K562 (cell line): ENCODE measurements around the gene C6orf89. TPM values are rescaled to one million over a fixed set of nuclear protein-coding genes. Genes with fewer than 3 reads are reported as not detected.

Experiments
- CBX3 ChIP-seq, 2 experiments: IDR thresholded peaks; 1 replicate in 1 of 2; 2 replicates in 1 of 2; pipeline ENCODE4 v1.6.1; 2012; ENCODE audit warnings: inconsistent platforms in 2 of 2, low read length in 2 of 2, borderline replicate concordance in 1 of 2, control low read depth in 1 of 2
- EGR1 ChIP-seq: fragments of 450-650 bp; conservative IDR thresholded peaks from 2 replicates; pipeline ENCODE4 v1.6.1; 2017; ENCODE audit warnings: mild to moderate bottlenecking
- FOSL1 ChIP-seq: fragments of 200-800 bp; sonication (Bioruptor generic); conservative IDR thresholded peaks from 2 replicates; pipeline ENCODE4 v1.6.1; 2016; ENCODE audit warnings: missing genetic modification characterization, missing compliant biosample characterization
- FOXK1 ChIP-seq: sonication (generic); formaldehyde crosslinking; IDR thresholded peaks from 2 replicates; pipeline ENCODE4 v1.8.0; 2022; ENCODE audit warnings: missing genetic modification reagents, mild to moderate bottlenecking, borderline replicate concordance
- GABPA ChIP-seq: fragments of 200-800 bp; sonication (Bioruptor generic); conservative IDR thresholded peaks from 2 replicates; pipeline ENCODE4 v1.6.1; 2016; ENCODE audit warnings: low read depth, missing genetic modification characterization, missing compliant biosample characterization
- GABPB1 ChIP-seq: sonication (generic); formaldehyde crosslinking; IDR thresholded peaks from 2 replicates; pipeline ENCODE4 v1.8.0; 2022; ENCODE audit warnings: mild to moderate bottlenecking, missing genetic modification reagents
- HDAC2 ChIP-seq: fragments of 450-650 bp; IDR thresholded peaks from 2 replicates; pipeline ENCODE4 v1.6.1; 2016; ENCODE audit warnings: mild to moderate bottlenecking
- ILK ChIP-seq: fragments of 450-650 bp; IDR thresholded peaks from 2 replicates; pipeline ENCODE4 v1.6.1; 2016; ENCODE audit warnings: missing genetic modification characterization, low read depth, mild to moderate bottlenecking, missing compliant biosample characterization, moderate library complexity, borderline replicate concordance
- NFE2L1 ChIP-seq: fragments of 450-650 bp; IDR thresholded peaks from 2 replicates; pipeline ENCODE4 v1.6.1; 2016; ENCODE audit warnings: missing genetic modification characterization, low read depth, mild to moderate bottlenecking, missing compliant biosample characterization, moderate library complexity, borderline replicate concordance
- TAF15 ChIP-seq: fragments of 200-400 bp; formaldehyde crosslinking; IDR thresholded peaks from 2 replicates; pipeline ENCODE4 v1.6.1; 2017; ENCODE audit warnings: mild to moderate bottlenecking, low read depth, low read length, moderate library complexity
- TSHZ1 ChIP-seq: fragments of 250-450 bp; sonication (Bioruptor Pico); IDR thresholded peaks from 2 replicates; pipeline ENCODE4 v1.4.0; 2020; ENCODE audit warnings: mild to moderate bottlenecking, moderate library complexity
- ZKSCAN3 ChIP-seq: fragments of 250-450 bp; sonication (Bioruptor Pico); IDR thresholded peaks from 2 replicates; pipeline ENCODE4 v1.4.0; 2020
- ZNF398 ChIP-seq: fragments of 250-450 bp; sonication (Bioruptor Pico); IDR thresholded peaks from 2 replicates; pipeline ENCODE4 v1.8.0; 2021; ENCODE audit warnings: moderate library complexity, mild to moderate bottlenecking, inconsistent platforms
- ZNF75A ChIP-seq: fragments of 450-650 bp; formaldehyde crosslinking; IDR thresholded peaks from 2 replicates; pipeline ENCODE4 v1.4.0; 2020; ENCODE audit warnings: mild to moderate bottlenecking
- polyA plus RNA-seq, 8 experiments: library from polyadenylated mRNA; depleted of rRNA in 4 of 8; stranded (reverse) in 5 of 8; unstranded in 3 of 8; fragments of >200 nt; fragmentation: Nextera tagmentation in 2 of 8; fragmentation: Illumina TruSeq in 1 of 8; extraction: Ambion mirVana in 2 of 8; extraction: Trizol in 1 of 8; gene quantifications; 2 replicates each; pipeline versions ENCODE4 v1.2.1 to v1.2.3, GENCODE V29; 2011 to 2014; ENCODE audit warnings: inconsistent platforms in 1 of 8, missing spikeins in 1 of 8
- total RNA-seq, 7 experiments: library from RNA; depleted of rRNA in 6 of 7; stranded (reverse); fragments of >200 nt in 6 of 7; fragmentation: Illumina TruSeq in 2 of 7; extraction: Trizol in 2 of 7; gene quantifications; 2 replicates each; pipeline versions ENCODE4 v1.2.1 to v1.2.3, GENCODE V29; 2011 to 2021; ENCODE audit warnings: low replicate concordance in 1 of 7
- TF ChIP-seq, protein P1 (sequence below): fragments of 250-450 bp; sonication (Bioruptor Pico); IDR thresholded peaks from 2 replicates; pipeline ENCODE4 v1.6.1; 2021; ENCODE audit warnings: mild to moderate bottlenecking
- TF ChIP-seq, protein P2 (sequence below): conservative IDR thresholded peaks from 2 replicates; pipeline ENCODE4 v1.6.1; 2011; ENCODE audit warnings: low read depth, mild to moderate bottlenecking, low read length; ENCODE audit not compliant: control insufficient read depth
- TF ChIP-seq, protein P3 (sequence below): fragments of 250-450 bp; sonication (Bioruptor Pico); IDR thresholded peaks from 2 replicates; pipeline ENCODE4 v1.4.0; 2020; ENCODE audit warnings: borderline replicate concordance

C6orf89 gene
- total and polyA plus RNA-seq, 9 of the 15 experiments (the other 6 are each of a cell fraction or from before 2014, with no cell fraction given): 35.2 to 111 (median 58.5) TPM

DNA sequence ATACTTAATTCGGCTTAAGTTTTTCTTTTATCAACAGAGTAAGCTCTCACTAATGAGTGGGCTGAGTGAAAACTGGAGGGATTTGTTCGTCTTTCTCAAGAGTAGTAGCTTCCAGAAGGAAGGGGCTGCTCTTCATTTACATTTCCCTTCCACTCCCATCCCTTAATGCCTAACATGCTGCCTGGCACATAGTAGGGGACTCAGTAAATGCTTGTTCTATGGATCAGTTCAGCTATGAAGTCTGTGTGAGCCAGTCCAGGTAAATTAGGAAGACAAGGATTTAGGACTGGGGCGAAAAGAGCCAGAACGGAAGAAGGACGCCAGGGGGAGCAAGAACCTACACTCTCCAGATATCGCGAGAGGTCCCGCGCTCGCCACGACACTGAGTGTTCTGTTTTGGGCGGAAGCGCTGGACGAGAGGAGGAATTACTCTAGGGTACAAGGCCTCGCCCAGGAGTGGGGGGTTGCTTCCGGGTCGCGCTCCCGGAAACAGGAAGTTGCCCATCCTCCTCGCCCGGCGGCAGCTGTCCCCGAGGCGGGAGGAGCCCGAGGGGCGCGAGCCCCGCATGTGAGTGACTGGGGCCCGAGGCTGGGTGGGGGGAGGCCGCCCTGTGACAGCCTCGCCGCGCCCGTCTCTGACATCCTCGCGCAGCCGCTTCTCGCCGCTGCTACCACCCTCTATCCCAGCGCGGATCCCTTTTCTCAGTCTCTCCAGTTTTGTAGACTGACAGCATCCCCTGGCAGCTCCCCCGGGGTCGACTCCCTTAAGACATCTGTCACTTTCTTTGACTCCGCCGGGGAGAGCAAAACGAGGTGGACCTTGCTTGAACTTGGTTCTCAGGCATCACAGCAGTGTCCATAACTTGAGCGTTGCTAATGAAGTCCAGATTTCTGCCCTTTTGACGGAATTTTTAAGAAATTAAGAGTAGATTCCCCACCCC is at the start of gene C6orf89 (continued):
- no peak for TF ChIP-seq ZNF398 (CRISPR knock-in tag)
- TF ChIP-seq FOXK1 (CRISPR knock-in tag): 0 out of 2 replicates have a peak, but pooled peaks have one; percentile 29
- TF ChIP-seq, protein P1, sequence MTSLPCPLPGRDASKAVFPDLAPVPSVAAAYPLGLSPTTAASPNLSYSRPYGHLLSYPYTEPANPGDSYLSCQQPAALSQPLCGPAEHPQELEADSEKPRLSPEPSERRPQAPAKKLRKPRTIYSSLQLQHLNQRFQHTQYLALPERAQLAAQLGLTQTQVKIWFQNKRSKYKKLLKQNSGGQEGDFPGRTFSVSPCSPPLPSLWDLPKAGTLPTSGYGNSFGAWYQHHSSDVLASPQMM (CRISPR knock-in tag): no peak
- TF ChIP-seq EGR1: no peak; the same call in 1 of the 2 replicates
- no peak for TF ChIP-seq TAF15
- TF ChIP-seq NFE2L1 (tag): no peak
- TF ChIP-seq FOSL1 (tag): peak; percentile 55; the same call in 1 of the 2 replicates
- TF ChIP-seq ILK (tag): no peak
- TF ChIP-seq CBX3 (IDR thresholded peaks at IDR 0.05; ENCODE audit: borderline replicate concordance in 1 of 2, low read length in 2 of 2): peak in 1 of 2 experiments; percentile 39; a peak in 1 of 3 replicates
- TF ChIP-seq GABPB1 (CRISPR knock-in tag): peak; percentile 99
- TF ChIP-seq HDAC2: peak; percentile 90
- TF ChIP-seq GABPA: peak; percentile 99
- TF ChIP-seq, protein P2, sequence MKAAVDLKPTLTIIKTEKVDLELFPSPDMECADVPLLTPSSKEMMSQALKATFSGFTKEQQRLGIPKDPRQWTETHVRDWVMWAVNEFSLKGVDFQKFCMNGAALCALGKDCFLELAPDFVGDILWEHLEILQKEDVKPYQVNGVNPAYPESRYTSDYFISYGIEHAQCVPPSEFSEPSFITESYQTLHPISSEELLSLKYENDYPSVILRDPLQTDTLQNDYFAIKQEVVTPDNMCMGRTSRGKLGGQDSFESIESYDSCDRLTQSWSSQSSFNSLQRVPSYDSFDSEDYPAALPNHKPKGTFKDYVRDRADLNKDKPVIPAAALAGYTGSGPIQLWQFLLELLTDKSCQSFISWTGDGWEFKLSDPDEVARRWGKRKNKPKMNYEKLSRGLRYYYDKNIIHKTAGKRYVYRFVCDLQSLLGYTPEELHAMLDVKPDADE: peak; percentile 93
- TF ChIP-seq, protein P3, sequence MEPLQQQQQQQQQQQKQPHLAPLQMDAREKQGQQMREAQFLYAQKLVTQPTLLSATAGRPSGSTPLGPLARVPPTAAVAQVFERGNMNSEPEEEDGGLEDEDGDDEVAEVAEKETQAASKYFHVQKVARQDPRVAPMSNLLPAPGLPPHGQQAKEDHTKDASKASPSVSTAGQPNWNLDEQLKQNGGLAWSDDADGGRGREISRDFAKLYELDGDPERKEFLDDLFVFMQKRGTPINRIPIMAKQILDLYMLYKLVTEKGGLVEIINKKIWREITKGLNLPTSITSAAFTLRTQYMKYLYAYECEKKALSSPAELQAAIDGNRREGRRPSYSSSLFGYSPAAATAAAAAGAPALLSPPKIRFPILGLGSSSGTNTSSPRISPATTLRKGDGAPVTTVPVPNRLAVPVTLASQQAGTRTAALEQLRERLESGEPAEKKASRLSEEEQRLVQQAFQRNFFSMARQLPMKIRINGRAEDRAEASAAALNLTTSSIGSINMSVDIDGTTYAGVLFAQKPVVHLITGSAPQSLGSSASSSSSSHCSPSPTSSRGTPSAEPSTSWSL (CRISPR knock-in tag): 0 out of 2 replicates have a peak, but pooled peaks have one; percentile 70
- no peak for TF ChIP-seq ZNF75A
- no peak for TF ChIP-seq TSHZ1 (CRISPR knock-in tag)
- no peak for TF ChIP-seq ZKSCAN3
